GM12878 (cell line): ENCODE measurements around the gene SRP54. TPM values are rescaled to one million over a fixed set of nuclear protein-coding genes. Genes with fewer than 3 reads are reported as not detected.

Source experiments
- ATAC-seq: fragments of 200-7000 bp; cut with Tn5 transposase; 3 replicates; pipeline ENCODE4 v1.9.1; 2020; ENCODE audit warnings: mild to moderate bottlenecking, moderate library complexity
- BruUV-seq: library from RNA; stranded (reverse); fragments of 400-500 nt; replicated peaks from 2 replicates; lab custom pipeline; 2021; lab: Mats Ljungman, UMichigan
- CTCF ChIA-PET: fragments of 300-600 bp; sonication (Branson Sonifier 250); formaldehyde crosslinking; extraction: SDS; loops from one replicate; lab custom pipeline; 2021; ENCODE audit warnings: inconsistent platforms; lab: Yijun Ruan, JAX
- POLR2A ChIA-PET: fragments of 350-600 bp; formaldehyde crosslinking; extraction: SDS; loops from one replicate; lab custom pipeline; 2021; ENCODE audit warnings: inconsistent platforms; lab: Charles Lee
- RAD21 ChIA-PET: fragments of 300-600 bp; sonication (Branson Sonifier 250); formaldehyde crosslinking; loops from one replicate; lab custom pipeline; 2023; ENCODE audit warnings: antibody characterized with exemption; ENCODE audit not compliant: unreplicated experiment; lab: Charles Lee
- SMC1A ChIA-PET: fragments of 300-600 bp; sonication (Branson Sonifier 250); formaldehyde crosslinking; loops from one replicate; lab custom pipeline; 2023; ENCODE audit not compliant: unreplicated experiment, uncharacterized antibody; lab: Charles Lee
- DNase-seq: peaks from one replicate; pipeline ENCODE4 v3.0.0-alpha.2; 2011; ENCODE audit warnings: low read depth, low spot score
- FAIRE-seq: peaks from 3 replicates; lab custom pipeline; 2011; peaks lifted over from hg19 to GRCh38; lab: Jason Lieb, UNC
- H2AFZ ChIP-seq: 2 replicates; pipeline ENCODE4 v1.6.0; 2011; ENCODE audit warnings: low read depth, low read length, control low read depth; ENCODE audit not compliant: control insufficient read depth
- H3K27ac ChIP-seq: 2 replicates; pipeline ENCODE4 v1.5.1; 2011; ENCODE audit warnings: control low read depth; ENCODE audit not compliant: control insufficient read depth, insufficient read depth
- H3K27me3 ChIP-seq, 2 experiments: replicated peaks in 1 of 2; 2 replicates each; pipeline versions ENCODE4 v1.6.0 to v1.6.1; 2011; ENCODE audit warnings: low read length in 1 of 2; ENCODE audit not compliant: control insufficient read depth in 2 of 2, insufficient read depth in 2 of 2
- H3K36me3 ChIP-seq, 2 experiments: 2 replicates each; pipeline ENCODE4 v1.5.1; 2011; ENCODE audit warnings: low read length in 1 of 2; ENCODE audit not compliant: control insufficient read depth in 2 of 2, insufficient read depth in 2 of 2
- H3K4me1 ChIP-seq: 2 replicates; pipeline ENCODE4 v1.6.1; 2011; ENCODE audit warnings: mild to moderate bottlenecking, low read length, moderate library complexity, mixed read lengths; ENCODE audit not compliant: control insufficient read depth, insufficient read depth
- H3K4me2 ChIP-seq: 2 replicates; pipeline ENCODE4 v1.6.0; 2011; ENCODE audit warnings: control low read depth; ENCODE audit not compliant: control insufficient read depth, insufficient read depth
- H3K4me3 ChIP-seq: fragments of 200-600 bp; sonication (generic); 2 replicates; pipeline ENCODE4 v1.5.1; 2016
- H3K79me2 ChIP-seq: 2 replicates; pipeline ENCODE4 v1.6.0; 2011; ENCODE audit warnings: low read length; ENCODE audit not compliant: control insufficient read depth, insufficient read depth
- H3K9ac ChIP-seq: 2 replicates; pipeline ENCODE4 v1.8.0; 2011; ENCODE audit warnings: low read length, control low read depth, mixed read lengths; ENCODE audit not compliant: control insufficient read depth, insufficient read depth
- H3K9me3 ChIP-seq: replicated peaks from 3 replicates; pipeline ENCODE4 v1.5.1; 2011; ENCODE audit warnings: mild to moderate bottlenecking, low read length; ENCODE audit not compliant: control insufficient read depth, insufficient read depth
- H4K20me1 ChIP-seq: 2 replicates; pipeline ENCODE4 v1.6.0; 2011; ENCODE audit not compliant: control insufficient read depth, insufficient read depth
- EGR1 ChIP-seq, 2 experiments: IDR thresholded peaks; 1 replicate in 1 of 2; 2 replicates in 1 of 2; pipeline ENCODE4 v1.6.1; 2011 to 2012; ENCODE audit warnings: low read depth in 2 of 2, low read length in 2 of 2, borderline replicate concordance in 1 of 2, mild to moderate bottlenecking in 1 of 2, moderate library complexity in 1 of 2
- KDM1A ChIP-seq: fragments of 200-600 bp; sonication (generic); IDR thresholded peaks from 2 replicates; pipeline ENCODE4 v1.6.1; 2016; ENCODE audit warnings: borderline replicate concordance
- POLR2AphosphoS2 ChIP-seq: IDR thresholded peaks from 2 replicates; pipeline ENCODE4 v1.6.1; 2011; ENCODE audit warnings: low read depth, mild to moderate bottlenecking, low read length, improper control_type of control experiment, moderate library complexity
- SMC3 ChIP-seq: IDR thresholded peaks from 2 replicates; pipeline ENCODE4 v1.6.1; 2011; ENCODE audit warnings: low read length, improper control_type of control experiment, borderline replicate concordance
- TBL1XR1 ChIP-seq: IDR thresholded peaks from 2 replicates; pipeline ENCODE4 v1.6.1; 2012; ENCODE audit warnings: low read depth, low read length, improper control_type of control experiment
- WGBS: methylation state at CpG from one replicate; pipeline ENCODE4 v1.1.6; 2016; ENCODE audit warnings: low lambda C conversion rate; ENCODE audit not compliant: insufficient replicate concordance, insufficient coverage; ENCODE audit errors: missing lambda C conversion rate; 5-methylcytosine and 5-hydroxymethylcytosine counted together
- in situ Hi-C: fragments of 300-500 bp; cut with MboI; formaldehyde crosslinking; loops from 9 replicates; pipeline ENCODE4 v1.14.3; 2018; ENCODE audit warnings: mixed read lengths
- intact Hi-C: fragments of 100-400 bp; cut with micrococcal nuclease; formaldehyde crosslinking; loops from one replicate; pipeline ENCODE4 v1.14.2; 2022; ENCODE audit not compliant: unreplicated experiment
- polyA plus RNA-seq, 11 experiments: library from polyadenylated mRNA; depleted of rRNA in 4 of 11; unstranded in 6 of 11; stranded (reverse) in 5 of 11; fragments of >200 nt; fragmentation: Nextera tagmentation in 4 of 11; fragmentation: Illumina TruSeq in 1 of 11; extraction: Ambion mirVana in 4 of 11; extraction: Trizol in 1 of 11; gene quantifications; 1 replicate in 1 of 11; 2 replicates in 10 of 11; pipeline versions ENCODE4 v1.2.1 to v1.2.3, GENCODE V29; 2011 to 2016; ENCODE audit warnings: inconsistent platforms in 2 of 11, missing spikeins in 2 of 11, low read depth in 1 of 11
- total RNA-seq, 4 experiments: library from RNA; depleted of rRNA in 3 of 4; stranded (reverse); fragments of >200 nt in 3 of 4; fragmentation: Illumina TruSeq in 1 of 4; extraction: Trizol in 1 of 4; gene quantifications; 2 replicates each; pipeline versions ENCODE4 v1.2.1 to v1.2.3, GENCODE V29; 2013 to 2021

Gene SRP54
- total and polyA plus RNA-seq, 10 of the 15 experiments (the other 5 are each of a cell fraction or from before 2014, with no cell fraction given) = 54.1 to 130 (median 72.3) TPM

- Histone ChIP-seq H3K4me2 (no peak overlapping the region), H3K4me3 (no peak overlapping the region), H3K4me1 (peaks cover 6% of the 10 kb centered on the region; the same call in 1 of the 2 replicates), H3K9ac (no peak overlapping the region), H4K20me1 (no peaks in the 10 kb centered on the region), H3K9me3 (no peaks in the 10 kb centered on the region), H3K36me3 (no peaks in the 10 kb centered on the region), H2AFZ (no peak overlapping the region), H3K27ac (no peak overlapping the region), H3K79me2 (peaks cover 3% of the 10 kb centered on the region), H3K27me3 (no peaks in the 10 kb centered on the region)
- 100% methylated on average over 2 of the region's 2 CpGs for WGBS
- ChIA-PET RAD21 (no interaction called here), SMC1A (interaction anchor here (0.6 to 1.5 kb wide), 4 partner anchors 35 to 354 kb away, joined by 3 to 5 read pairs (median 4); no protein-coding TSS in a partner anchor), CTCF (interaction anchor here (0.6 to 0.7 kb wide), 2 partner anchors 38 to 222 kb away, joined by 3 read pairs; no protein-coding TSS in a partner anchor), POLR2A (interaction anchor here (0.6 to 1.8 kb wide), 4 partner anchors 11 to 161 kb away, joined by 3 to 7 read pairs (median 4); no protein-coding TSS in a partner anchor)
- no peak for ATAC-seq
- intact Hi-C loops (no loop called here), in situ Hi-C loops (loop anchor here (10.0 kb wide), 1 partner anchor 372 kb away; no protein-coding TSS in a partner anchor)
- no peak for DNase-seq
- no peak for FAIRE-seq
- no TSS peak for BruUV-seq
- no peak for TF ChIP-seq POLR2AphosphoS2
- no peak for TF ChIP-seq TBL1XR1
- no peak for TF ChIP-seq EGR1 (IDR thresholded peaks at IDR 0.05; ENCODE audit: borderline replicate concordance in 1 of 2, low read depth in 2 of 2, low read length in 2 of 2)
- no peak for TF ChIP-seq KDM1A
- TF ChIP-seq SMC3 = no peak
These were observed 60.3 kb downstream of the SRP54 start for GRCh38 chr14:35043046-35043445.
